ENCODE measurements around the gene RNF180. TPM values are rescaled to one million over a fixed set of nuclear protein-coding genes. Genes with fewer than 3 reads are reported as not detected.

The RNF180 gene
- polyA plus RNA-seq, 2 of the 4 experiments (the other 2 are of a cell fraction): 0.14 to 0.50 TPM

- TF ChIP-seq NFE2L2 (conservative IDR thresholded peaks at IDR 0.05; ENCODE audit: low read length) (no peak), RFX5 (IDR thresholded peaks at IDR 0.05) (no peak), JUNB (IDR thresholded peaks at IDR 0.05) (no peak), GATA3 (IDR thresholded peaks at IDR 0.05; ENCODE audit: borderline replicate concordance) (no peak), MAX (IDR thresholded peaks at IDR 0.05) (no peak), RCOR1 (IDR thresholded peaks at IDR 0.05; ENCODE audit: low read depth, low read length) (no peak), ZNF302 (CRISPR knock-in tag; IDR thresholded peaks at IDR 0.05) (no peak), SREBF2 (IDR thresholded peaks at IDR 0.05) (no peak), NPAS2 (CRISPR knock-in tag; IDR thresholded peaks at IDR 0.05; ENCODE audit: borderline replicate concordance) (no peak), HOXB5 (CRISPR knock-in tag; IDR thresholded peaks at IDR 0.05) (no peak), JUN (IDR thresholded peaks at IDR 0.05) (no peak)
- TF ChIP-seq, protein P1, sequence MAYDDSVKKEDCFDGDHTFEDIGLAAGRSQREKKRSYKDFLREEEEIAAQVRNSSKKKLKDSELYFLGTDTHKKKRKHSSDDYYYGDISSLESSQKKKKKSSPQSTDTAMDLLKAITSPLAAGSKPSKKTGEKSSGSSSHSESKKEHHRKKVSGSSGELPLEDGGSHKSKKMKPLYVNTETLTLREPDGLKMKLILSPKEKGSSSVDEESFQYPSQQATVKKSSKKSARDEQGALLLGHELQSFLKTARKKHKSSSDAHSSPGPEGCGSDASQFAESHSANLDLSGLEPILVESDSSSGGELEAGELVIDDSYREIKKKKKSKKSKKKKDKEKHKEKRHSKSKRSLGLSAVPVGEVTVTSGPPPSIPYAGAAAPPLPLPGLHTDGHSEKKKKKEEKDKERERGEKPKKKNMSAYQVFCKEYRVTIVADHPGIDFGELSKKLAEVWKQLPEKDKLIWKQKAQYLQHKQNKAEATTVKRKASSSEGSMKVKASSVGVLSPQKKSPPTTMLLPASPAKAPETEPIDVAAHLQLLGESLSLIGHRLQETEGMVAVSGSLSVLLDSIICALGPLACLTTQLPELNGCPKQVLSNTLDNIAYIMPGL (CRISPR knock-in tag; IDR thresholded peaks at IDR 0.05; ENCODE audit: borderline replicate concordance): no peak
- TF ChIP-seq, protein P2, sequence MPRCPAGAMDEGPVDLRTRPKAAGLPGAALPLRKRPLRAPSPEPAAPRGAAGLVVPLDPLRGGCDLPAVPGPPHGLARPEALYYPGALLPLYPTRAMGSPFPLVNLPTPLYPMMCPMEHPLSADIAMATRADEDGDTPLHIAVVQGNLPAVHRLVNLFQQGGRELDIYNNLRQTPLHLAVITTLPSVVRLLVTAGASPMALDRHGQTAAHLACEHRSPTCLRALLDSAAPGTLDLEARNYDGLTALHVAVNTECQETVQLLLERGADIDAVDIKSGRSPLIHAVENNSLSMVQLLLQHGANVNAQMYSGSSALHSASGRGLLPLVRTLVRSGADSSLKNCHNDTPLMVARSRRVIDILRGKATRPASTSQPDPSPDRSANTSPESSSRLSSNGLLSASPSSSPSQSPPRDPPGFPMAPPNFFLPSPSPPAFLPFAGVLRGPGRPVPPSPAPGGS (IDR thresholded peaks at IDR 0.05): no peak
- ChIA-PET CTCF (interaction anchor here (0.9 kb wide), 1 partner anchor 16 kb away, joined by 3 read pairs; no protein-coding TSS in a partner anchor), POLR2A (no interaction called here)
- DNase-seq (ENCODE audit: low read depth in 1 of 2, low spot score in 1 of 2) (no peak), ATAC-seq (no peak), FAIRE-seq (no peak)
- no peaks in the 10 kb centered on the region for H3K4me1 ChIP-seq
- no peaks in the 10 kb centered on the region for H3K9me3 ChIP-seq
- H3K4me3 ChIP-seq: no peak overlapping the region
- H3K4me2 ChIP-seq: no peak overlapping the region
- H3K27ac ChIP-seq: no peak overlapping the region
Observed at GRCh38 chr5:64163135-64163534, 2.5 kb upstream of the RNF180 start.

GRCh38 chr5:64163746-64164145 is 1.9 kb upstream of the RNF180 start:
- DNase-seq (ENCODE audit: low read depth in 1 of 2, low spot score in 1 of 2) (no peak), FAIRE-seq (no peak), ATAC-seq (no peak)
- H3K4me3 ChIP-seq: no peak overlapping the region
- CTCF ChIA-PET: no interaction called here
- POLR2A ChIA-PET: no interaction called here
- TF ChIP-seq MAFK (IDR thresholded peaks at IDR 0.05; ENCODE audit: partially characterized antibody) (no peak), SMC3 (IDR thresholded peaks at IDR 0.05) (no peak), FOSB (CRISPR knock-in tag; IDR thresholded peaks at IDR 0.05) (no peak), ESRRA (IDR thresholded peaks at IDR 0.05; ENCODE audit: borderline replicate concordance, low read length) (no peak), POLR2AphosphoS2 (conservative IDR thresholded peaks at IDR 0.05; ENCODE audit: low read length) (no peak), HOXB13 (CRISPR knock-in tag; IDR thresholded peaks at IDR 0.05; ENCODE audit: low read depth) (no peak), FOXS1 (CRISPR knock-in tag; IDR thresholded peaks at IDR 0.05) (no peak), HEYL (CRISPR knock-in tag; IDR thresholded peaks at IDR 0.05) (no peak)
- TF ChIP-seq, protein P3, sequence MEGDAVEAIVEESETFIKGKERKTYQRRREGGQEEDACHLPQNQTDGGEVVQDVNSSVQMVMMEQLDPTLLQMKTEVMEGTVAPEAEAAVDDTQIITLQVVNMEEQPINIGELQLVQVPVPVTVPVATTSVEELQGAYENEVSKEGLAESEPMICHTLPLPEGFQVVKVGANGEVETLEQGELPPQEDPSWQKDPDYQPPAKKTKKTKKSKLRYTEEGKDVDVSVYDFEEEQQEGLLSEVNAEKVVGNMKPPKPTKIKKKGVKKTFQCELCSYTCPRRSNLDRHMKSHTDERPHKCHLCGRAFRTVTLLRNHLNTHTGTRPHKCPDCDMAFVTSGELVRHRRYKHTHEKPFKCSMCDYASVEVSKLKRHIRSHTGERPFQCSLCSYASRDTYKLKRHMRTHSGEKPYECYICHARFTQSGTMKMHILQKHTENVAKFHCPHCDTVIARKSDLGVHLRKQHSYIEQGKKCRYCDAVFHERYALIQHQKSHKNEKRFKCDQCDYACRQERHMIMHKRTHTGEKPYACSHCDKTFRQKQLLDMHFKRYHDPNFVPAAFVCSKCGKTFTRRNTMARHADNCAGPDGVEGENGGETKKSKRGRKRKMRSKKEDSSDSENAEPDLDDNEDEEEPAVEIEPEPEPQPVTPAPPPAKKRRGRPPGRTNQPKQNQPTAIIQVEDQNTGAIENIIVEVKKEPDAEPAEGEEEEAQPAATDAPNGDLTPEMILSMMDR (IDR thresholded peaks at IDR 0.05): no peak
- TF ChIP-seq, protein P1 (CRISPR knock-in tag; IDR thresholded peaks at IDR 0.05; ENCODE audit: borderline replicate concordance): no peak
- H3K4me1 ChIP-seq: no peaks in the 10 kb centered on the region
- no peak overlapping the region for H3K27ac ChIP-seq
- no peak overlapping the region for H3K4me2 ChIP-seq
- H3K9me3 ChIP-seq: no peaks in the 10 kb centered on the region
- WGBS (ENCODE audit: missing lambda C conversion rate): 67% methylated on average over 4 of the region's 4 CpGs

Data from A549 (cell line).